Lower leg skin (tissue), 3 donors: ENCODE results near the gene PRDM16.

ENCODE experiments used
- POLR2A ChIP-seq, 2 donors: fragments of 450-650 bp; IDR thresholded peaks; one replicate each; pipeline ENCODE4 v1.6.1; 2016 to 2017; ENCODE audit warnings: antibody characterized with exemption in 2 of 2, mild to moderate bottlenecking in 1 of 2, moderate library complexity in 1 of 2
- TF ChIP-seq, protein P1 (sequence below), 3 donors: fragments of 450-650 bp; IDR thresholded peaks; one replicate each; pipeline ENCODE4 v1.5.1; 2016; ENCODE audit warnings: antibody characterized with exemption in 3 of 3, mild to moderate bottlenecking in 3 of 3, moderate library complexity in 2 of 3

DNA sequence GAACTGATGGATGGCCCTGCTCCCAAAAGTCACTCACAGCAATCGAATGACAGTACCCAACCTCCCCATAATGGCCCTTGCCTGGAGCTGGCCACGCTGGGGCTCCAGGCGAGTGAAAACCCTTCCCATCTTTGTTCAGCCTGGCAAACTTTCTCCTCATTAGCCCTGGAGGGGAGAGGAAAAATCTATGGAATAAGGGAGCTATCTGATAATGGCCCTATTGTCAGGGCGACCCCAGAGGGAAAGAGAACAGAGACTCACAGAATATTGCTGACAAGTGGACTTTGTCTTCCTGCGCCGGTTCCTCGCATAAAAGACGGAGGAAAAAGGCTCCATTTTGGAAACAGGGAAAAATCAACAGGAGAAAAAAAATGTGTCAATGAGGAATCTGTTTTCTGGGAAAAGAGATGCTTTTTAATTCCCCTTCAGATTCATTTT is 372.4 kb downstream of the PRDM16 start:
- TF ChIP-seq, protein P1, sequence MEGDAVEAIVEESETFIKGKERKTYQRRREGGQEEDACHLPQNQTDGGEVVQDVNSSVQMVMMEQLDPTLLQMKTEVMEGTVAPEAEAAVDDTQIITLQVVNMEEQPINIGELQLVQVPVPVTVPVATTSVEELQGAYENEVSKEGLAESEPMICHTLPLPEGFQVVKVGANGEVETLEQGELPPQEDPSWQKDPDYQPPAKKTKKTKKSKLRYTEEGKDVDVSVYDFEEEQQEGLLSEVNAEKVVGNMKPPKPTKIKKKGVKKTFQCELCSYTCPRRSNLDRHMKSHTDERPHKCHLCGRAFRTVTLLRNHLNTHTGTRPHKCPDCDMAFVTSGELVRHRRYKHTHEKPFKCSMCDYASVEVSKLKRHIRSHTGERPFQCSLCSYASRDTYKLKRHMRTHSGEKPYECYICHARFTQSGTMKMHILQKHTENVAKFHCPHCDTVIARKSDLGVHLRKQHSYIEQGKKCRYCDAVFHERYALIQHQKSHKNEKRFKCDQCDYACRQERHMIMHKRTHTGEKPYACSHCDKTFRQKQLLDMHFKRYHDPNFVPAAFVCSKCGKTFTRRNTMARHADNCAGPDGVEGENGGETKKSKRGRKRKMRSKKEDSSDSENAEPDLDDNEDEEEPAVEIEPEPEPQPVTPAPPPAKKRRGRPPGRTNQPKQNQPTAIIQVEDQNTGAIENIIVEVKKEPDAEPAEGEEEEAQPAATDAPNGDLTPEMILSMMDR (IDR thresholded peaks at IDR 0.05): no peak
- TF ChIP-seq POLR2A (IDR thresholded peaks at IDR 0.05): no peak
